RKO (cell line): ENCODE measurements around the gene AQP6.

Experiments
- DNase-seq: peaks from one replicate; pipeline ENCODE4 v3.0.0-alpha.2; 2016; ENCODE audit warnings: low spot score

AQP6 gene

GRCh38 chr12:49990273-49990672, 17.5 kb downstream of the AQP6 start:
- no peak for DNase-seq

GRCh38 chr12:49998453-49998852, 25.7 kb downstream of the AQP6 start:
- DNase-seq: no peak

GRCh38 chr12:50003595-50003994, 30.8 kb downstream of the AQP6 start:
- no peak for DNase-seq

- DNase-seq: no peak
Observed at GRCh38 chr12:50004696-50005095, 31.9 kb downstream of the AQP6 start.

GRCh38 chr12:50005175-50005574, 32.4 kb downstream of the AQP6 start:
- no peak for DNase-seq

- DNase-seq: no peak
Observed at GRCh38 chr12:50006280-50006679, 33.5 kb downstream of the AQP6 start.

- peak; percentile 28 for DNase-seq
Observed at GRCh38 chr12:50006754-50007442, 34.2 kb downstream of the AQP6 start.

GRCh38 chr12:50013361-50014147, 40.8 kb downstream of the AQP6 start:
- no peak for DNase-seq

- no peak for DNase-seq
Observed at GRCh38 chr12:50014342-50014741, 41.6 kb downstream of the AQP6 start.

GRCh38 chr12:50016501-50017475, 44.0 kb downstream of the AQP6 start:
- DNase-seq: peak; percentile 47

- DNase-seq: no peak
Observed at GRCh38 chr12:50017641-50018040, 44.9 kb downstream of the AQP6 start.

- no peak for DNase-seq
Observed at GRCh38 chr12:50018154-50018553, 45.4 kb downstream of the AQP6 start.

GRCh38 chr12:50018968-50019367, 46.2 kb downstream of the AQP6 start:
- peak; percentile 33 for DNase-seq

- DNase-seq: no peak
Observed at GRCh38 chr12:50019524-50019923, 46.8 kb downstream of the AQP6 start.

GRCh38 chr12:50021031-50021430, 48.3 kb downstream of the AQP6 start:
- DNase-seq: no peak

GRCh38 chr12:50022903-50023302, 50.2 kb downstream of the AQP6 start:
- DNase-seq: no peak

- DNase-seq: no peak
Observed at GRCh38 chr12:50024227-50024626, 51.5 kb downstream of the AQP6 start.

- peak; percentile 56 for DNase-seq
Observed at GRCh38 chr12:50024805-50025186, 52.0 kb downstream of the AQP6 start.

GRCh38 chr12:50025187-50026059, 52.7 kb downstream of the AQP6 start, which contains the start of gene RACGAP1:
Gene RACGAP1, minus strand, starts transcription at chr12:50025494. Its CDS starts 8,779 bp downstream, at chr12:50016715.
- DNase-seq: peak; percentile 98

- no peak for DNase-seq
Observed at GRCh38 chr12:50026691-50027090, 53.9 kb downstream of the AQP6 start.
